Liver (tissue), 9 donors: ENCODE data around the gene PPARA. TPM values are rescaled to one million over a fixed set of nuclear protein-coding genes. Genes with fewer than 3 reads are reported as not detected.

Experiments
- DNase-seq: peaks from one replicate; pipeline ENCODE4 v3.0.0-alpha.2; 2017; ENCODE audit warnings: low spot score
- H3K27ac ChIP-seq, 2 donors: one replicate each; pipeline ENCODE4 v1.7.0; 2013; ENCODE audit warnings: inconsistent platforms in 2 of 2, low read length in 2 of 2, control low read depth in 1 of 2, low read depth in 1 of 2, mild to moderate bottlenecking in 1 of 2
- H3K27me3 ChIP-seq, 4 donors: one replicate each; pipeline versions ENCODE4 v1.6.1 to v1.7.0; 2013; ENCODE audit warnings: low read length in 3 of 4, inconsistent platforms in 1 of 4, mild to moderate bottlenecking in 1 of 4, moderate library complexity in 1 of 4; ENCODE audit not compliant: control insufficient read depth in 4 of 4, insufficient read depth in 4 of 4
- H3K36me3 ChIP-seq, 4 donors: one replicate each; pipeline versions ENCODE4 v1.6.1 to v1.7.0; 2013; ENCODE audit warnings: low read length in 3 of 4, mild to moderate bottlenecking in 3 of 4, low read depth in 1 of 4, moderate library complexity in 1 of 4; ENCODE audit not compliant: control insufficient read depth in 4 of 4, insufficient read depth in 3 of 4
- H3K4me1 ChIP-seq, 4 donors: one replicate each; pipeline versions ENCODE4 v1.6.1 to v1.7.0; 2013; ENCODE audit warnings: low read length in 3 of 4, mild to moderate bottlenecking in 3 of 4, moderate library complexity in 1 of 4; ENCODE audit not compliant: control insufficient read depth in 4 of 4, insufficient read depth in 4 of 4
- H3K4me3 ChIP-seq, 3 donors: one replicate each; pipeline versions ENCODE4 v1.6.1 to v1.7.0; 2013; ENCODE audit warnings: low read length in 3 of 3, control low read depth in 1 of 3, low read depth in 1 of 3, mild to moderate bottlenecking in 1 of 3
- H3K9ac ChIP-seq, 2 donors: one replicate each; pipeline ENCODE4 v1.7.0; 2013; ENCODE audit warnings: low read length in 2 of 2, mild to moderate bottlenecking in 2 of 2, moderate library complexity in 2 of 2, control low read depth in 1 of 2, low read depth in 1 of 2
- H3K9me3 ChIP-seq, 4 donors: one replicate each; pipeline versions ENCODE4 v1.6.1 to v1.7.0; 2013; ENCODE audit warnings: low read length in 3 of 4; ENCODE audit not compliant: control insufficient read depth in 4 of 4
- EGR1 ChIP-seq, 2 donors: IDR thresholded peaks; 2 replicates each; pipeline ENCODE4 v1.6.1; 2016 to 2018; ENCODE audit warnings: antibody characterized with exemption in 2 of 2, low read depth in 2 of 2
- FOXA1 ChIP-seq: IDR thresholded peaks from 2 replicates; pipeline ENCODE4 v1.6.1; 2016; ENCODE audit warnings: antibody characterized with exemption
- FOXA2 ChIP-seq: IDR thresholded peaks from 2 replicates; pipeline ENCODE4 v1.6.1; 2016; ENCODE audit warnings: antibody characterized with exemption
- GABPA ChIP-seq, 2 donors: IDR thresholded peaks in 1 of 2; conservative IDR thresholded peaks in 1 of 2; 2 replicates each; pipeline ENCODE4 v1.6.1; 2016; ENCODE audit warnings: antibody characterized with exemption in 2 of 2, mild to moderate bottlenecking in 1 of 2, moderate library complexity in 1 of 2
- HNF4A ChIP-seq, 2 donors: conservative IDR thresholded peaks; 2 replicates each; pipeline ENCODE4 v1.6.1; 2016; ENCODE audit warnings: antibody characterized with exemption in 2 of 2, mild to moderate bottlenecking in 2 of 2
- HNF4G ChIP-seq: IDR thresholded peaks from 2 replicates; pipeline ENCODE4 v1.6.1; 2016; ENCODE audit warnings: antibody characterized with exemption
- JUND ChIP-seq, 2 donors: IDR thresholded peaks; 2 replicates each; pipeline ENCODE4 v1.6.1; 2016; ENCODE audit warnings: antibody characterized with exemption in 2 of 2
- RAD21 ChIP-seq, 2 donors: IDR thresholded peaks; 2 replicates each; pipeline ENCODE4 v1.6.1; 2016; ENCODE audit warnings: antibody characterized with exemption in 2 of 2, mild to moderate bottlenecking in 2 of 2
- RXRA ChIP-seq, 2 donors: IDR thresholded peaks; 2 replicates each; pipeline ENCODE4 v1.6.1; 2017 to 2018; ENCODE audit warnings: antibody characterized with exemption in 2 of 2, mild to moderate bottlenecking in 1 of 2
- SP1 ChIP-seq: IDR thresholded peaks from 2 replicates; pipeline ENCODE4 v1.6.1; 2018; ENCODE audit warnings: antibody characterized with exemption, mild to moderate bottlenecking
- TAF1 ChIP-seq: conservative IDR thresholded peaks from 2 replicates; pipeline ENCODE4 v1.6.1; 2016; ENCODE audit warnings: antibody characterized with exemption, mild to moderate bottlenecking
- YY1 ChIP-seq: IDR thresholded peaks from 2 replicates; pipeline ENCODE4 v1.6.1; 2016; ENCODE audit warnings: antibody characterized with exemption, mild to moderate bottlenecking
- WGBS: extraction: QIAGEN DNeasy Blood & Tissue Kit; methylation state at CpG from one replicate; pipeline ENCODE4 v1.1.7; 2013; 5-methylcytosine and 5-hydroxymethylcytosine counted together
- polyA plus RNA-seq, 2 donors: library from polyadenylated mRNA; stranded (reverse) in 1 of 2; unstranded in 1 of 2; fragments of 200-250 nt in 1 of 2; fragments of >200 nt in 1 of 2; fragmentation: Nextera tagmentation in 1 of 2; extraction: Ambion mirVana in 1 of 2; gene quantifications; one replicate each; pipeline versions ENCODE4 v1.2.1 to v1.2.3, GENCODE V29; 2013 to 2015
- total RNA-seq, 2 donors: library from RNA; depleted of rRNA; stranded (reverse); fragments of >200 nt; gene quantifications; one replicate each; pipeline ENCODE4 v1.2.3, GENCODE V29; 2014
- TF ChIP-seq, protein P1 (sequence below): IDR thresholded peaks from 2 replicates; pipeline ENCODE4 v1.6.1; 2016; ENCODE audit warnings: antibody characterized with exemption
- TF ChIP-seq, protein P2 (sequence below): IDR thresholded peaks from 2 replicates; pipeline ENCODE4 v1.6.1; 2016; ENCODE audit warnings: antibody characterized with exemption, mild to moderate bottlenecking
- TF ChIP-seq, protein P3 (sequence below): IDR thresholded peaks from 2 replicates; pipeline ENCODE4 v1.6.1; 2016; ENCODE audit warnings: antibody characterized with exemption
- TF ChIP-seq, protein P4 (sequence below): IDR thresholded peaks from 2 replicates; pipeline ENCODE4 v1.6.1; 2016; ENCODE audit warnings: antibody characterized with exemption
- TF ChIP-seq, protein P5 (sequence below): fragments of 150-350 bp; IDR thresholded peaks from 2 replicates; pipeline ENCODE4 v1.5.1; 2017; ENCODE audit warnings: improper control_type of control experiment, low read depth, low read length; ENCODE audit not compliant: missing input control
- donor health status: healthy.
- donor health status: healthy.
- donor health status: healthy.
- donor health status: healthy.
- donor health status: healthy.

Gene PPARA
- total and polyA plus RNA-seq, 4 donors = 31.2 to 78.8 (median 41.3) TPM

DNA sequence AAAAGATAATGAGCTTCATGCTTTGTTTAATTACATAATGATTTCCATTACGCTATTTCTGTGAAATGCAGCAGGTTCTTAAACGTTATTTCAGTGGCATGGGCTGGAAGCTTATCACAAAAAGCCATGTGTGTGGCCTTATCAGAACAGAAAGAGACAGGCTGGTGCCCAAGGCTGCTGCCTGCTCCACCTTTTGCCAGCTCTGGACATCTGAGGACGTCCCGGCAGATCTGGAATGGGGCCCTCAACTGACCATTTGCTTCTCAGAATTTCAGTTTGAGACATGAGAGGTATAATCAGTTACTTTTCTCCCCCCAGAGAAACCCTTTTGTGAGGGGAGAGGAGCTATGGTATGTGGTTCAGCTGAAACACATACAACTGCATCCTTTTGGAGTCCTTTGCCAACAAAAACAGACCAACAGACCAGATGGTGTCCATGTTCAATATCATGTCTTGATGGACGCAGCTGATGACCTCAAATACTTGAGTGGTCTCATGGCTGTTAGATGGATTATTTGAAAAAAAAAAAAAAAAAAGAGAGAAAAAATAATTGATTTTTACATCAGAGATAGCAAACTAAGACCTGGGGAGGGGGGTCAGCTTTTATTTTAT, 91.2 kb downstream of the PPARA start:
- no peaks in the 10 kb centered on the region for H3K27me3 ChIP-seq
- peak; percentile 66 for DNase-seq
- H3K27ac ChIP-seq = no peak overlapping the region
- H3K9me3 ChIP-seq = no peaks in the 10 kb centered on the region
- H3K9ac ChIP-seq = no peak overlapping the region
- H3K4me3 ChIP-seq = no peak overlapping the region
- 66% methylated on average over 5 of the region's 5 CpGs for WGBS
- TF ChIP-seq FOXA1 (no peak), HNF4G (no peak), RXRA (IDR thresholded peaks at IDR 0.05) (no peak), FOXA2 (no peak), RAD21 (IDR thresholded peaks at IDR 0.05) (no peak), GABPA (IDR thresholded peaks at IDR 0.05 in 1 of 2, conservative IDR thresholded peaks at IDR 0.05 in 1 of 2) (no peak), EGR1 (IDR thresholded peaks at IDR 0.05; ENCODE audit: low read depth in 2 of 2) (no peak), YY1 (no peak), JUND (IDR thresholded peaks at IDR 0.05) (no peak), TAF1 (no peak), HNF4A (conservative IDR thresholded peaks at IDR 0.05) (no peak), SP1 (no peak)
- TF ChIP-seq, protein P1, sequence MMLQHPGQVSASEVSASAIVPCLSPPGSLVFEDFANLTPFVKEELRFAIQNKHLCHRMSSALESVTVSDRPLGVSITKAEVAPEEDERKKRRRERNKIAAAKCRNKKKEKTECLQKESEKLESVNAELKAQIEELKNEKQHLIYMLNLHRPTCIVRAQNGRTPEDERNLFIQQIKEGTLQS = no peak
- TF ChIP-seq, protein P2, sequence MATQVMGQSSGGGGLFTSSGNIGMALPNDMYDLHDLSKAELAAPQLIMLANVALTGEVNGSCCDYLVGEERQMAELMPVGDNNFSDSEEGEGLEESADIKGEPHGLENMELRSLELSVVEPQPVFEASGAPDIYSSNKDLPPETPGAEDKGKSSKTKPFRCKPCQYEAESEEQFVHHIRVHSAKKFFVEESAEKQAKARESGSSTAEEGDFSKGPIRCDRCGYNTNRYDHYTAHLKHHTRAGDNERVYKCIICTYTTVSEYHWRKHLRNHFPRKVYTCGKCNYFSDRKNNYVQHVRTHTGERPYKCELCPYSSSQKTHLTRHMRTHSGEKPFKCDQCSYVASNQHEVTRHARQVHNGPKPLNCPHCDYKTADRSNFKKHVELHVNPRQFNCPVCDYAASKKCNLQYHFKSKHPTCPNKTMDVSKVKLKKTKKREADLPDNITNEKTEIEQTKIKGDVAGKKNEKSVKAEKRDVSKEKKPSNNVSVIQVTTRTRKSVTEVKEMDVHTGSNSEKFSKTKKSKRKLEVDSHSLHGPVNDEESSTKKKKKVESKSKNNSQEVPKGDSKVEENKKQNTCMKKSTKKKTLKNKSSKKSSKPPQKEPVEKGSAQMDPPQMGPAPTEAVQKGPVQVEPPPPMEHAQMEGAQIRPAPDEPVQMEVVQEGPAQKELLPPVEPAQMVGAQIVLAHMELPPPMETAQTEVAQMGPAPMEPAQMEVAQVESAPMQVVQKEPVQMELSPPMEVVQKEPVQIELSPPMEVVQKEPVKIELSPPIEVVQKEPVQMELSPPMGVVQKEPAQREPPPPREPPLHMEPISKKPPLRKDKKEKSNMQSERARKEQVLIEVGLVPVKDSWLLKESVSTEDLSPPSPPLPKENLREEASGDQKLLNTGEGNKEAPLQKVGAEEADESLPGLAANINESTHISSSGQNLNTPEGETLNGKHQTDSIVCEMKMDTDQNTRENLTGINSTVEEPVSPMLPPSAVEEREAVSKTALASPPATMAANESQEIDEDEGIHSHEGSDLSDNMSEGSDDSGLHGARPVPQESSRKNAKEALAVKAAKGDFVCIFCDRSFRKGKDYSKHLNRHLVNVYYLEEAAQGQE = no peak
- TF ChIP-seq, protein P3, sequence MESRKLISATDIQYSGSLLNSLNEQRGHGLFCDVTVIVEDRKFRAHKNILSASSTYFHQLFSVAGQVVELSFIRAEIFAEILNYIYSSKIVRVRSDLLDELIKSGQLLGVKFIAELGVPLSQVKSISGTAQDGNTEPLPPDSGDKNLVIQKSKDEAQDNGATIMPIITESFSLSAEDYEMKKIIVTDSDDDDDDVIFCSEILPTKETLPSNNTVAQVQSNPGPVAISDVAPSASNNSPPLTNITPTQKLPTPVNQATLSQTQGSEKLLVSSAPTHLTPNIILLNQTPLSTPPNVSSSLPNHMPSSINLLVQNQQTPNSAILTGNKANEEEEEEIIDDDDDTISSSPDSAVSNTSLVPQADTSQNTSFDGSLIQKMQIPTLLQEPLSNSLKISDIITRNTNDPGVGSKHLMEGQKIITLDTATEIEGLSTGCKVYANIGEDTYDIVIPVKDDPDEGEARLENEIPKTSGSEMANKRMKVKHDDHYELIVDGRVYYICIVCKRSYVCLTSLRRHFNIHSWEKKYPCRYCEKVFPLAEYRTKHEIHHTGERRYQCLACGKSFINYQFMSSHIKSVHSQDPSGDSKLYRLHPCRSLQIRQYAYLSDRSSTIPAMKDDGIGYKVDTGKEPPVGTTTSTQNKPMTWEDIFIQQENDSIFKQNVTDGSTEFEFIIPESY = no peak
- TF ChIP-seq, protein P4, sequence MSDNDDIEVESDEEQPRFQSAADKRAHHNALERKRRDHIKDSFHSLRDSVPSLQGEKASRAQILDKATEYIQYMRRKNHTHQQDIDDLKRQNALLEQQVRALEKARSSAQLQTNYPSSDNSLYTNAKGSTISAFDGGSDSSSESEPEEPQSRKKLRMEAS = no peak
- TF ChIP-seq, protein P5, sequence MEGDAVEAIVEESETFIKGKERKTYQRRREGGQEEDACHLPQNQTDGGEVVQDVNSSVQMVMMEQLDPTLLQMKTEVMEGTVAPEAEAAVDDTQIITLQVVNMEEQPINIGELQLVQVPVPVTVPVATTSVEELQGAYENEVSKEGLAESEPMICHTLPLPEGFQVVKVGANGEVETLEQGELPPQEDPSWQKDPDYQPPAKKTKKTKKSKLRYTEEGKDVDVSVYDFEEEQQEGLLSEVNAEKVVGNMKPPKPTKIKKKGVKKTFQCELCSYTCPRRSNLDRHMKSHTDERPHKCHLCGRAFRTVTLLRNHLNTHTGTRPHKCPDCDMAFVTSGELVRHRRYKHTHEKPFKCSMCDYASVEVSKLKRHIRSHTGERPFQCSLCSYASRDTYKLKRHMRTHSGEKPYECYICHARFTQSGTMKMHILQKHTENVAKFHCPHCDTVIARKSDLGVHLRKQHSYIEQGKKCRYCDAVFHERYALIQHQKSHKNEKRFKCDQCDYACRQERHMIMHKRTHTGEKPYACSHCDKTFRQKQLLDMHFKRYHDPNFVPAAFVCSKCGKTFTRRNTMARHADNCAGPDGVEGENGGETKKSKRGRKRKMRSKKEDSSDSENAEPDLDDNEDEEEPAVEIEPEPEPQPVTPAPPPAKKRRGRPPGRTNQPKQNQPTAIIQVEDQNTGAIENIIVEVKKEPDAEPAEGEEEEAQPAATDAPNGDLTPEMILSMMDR = no peak
- H3K4me1 ChIP-seq = peaks cover 4 to 24% (median 13%) of the 10 kb centered on the region in 4 donors
- peaks cover 8 to 29% (median 22%) of the 10 kb centered on the region in 4 donors for H3K36me3 ChIP-seq
